KMS-11 (cell line): ENCODE results near the gene ITGA2.

ENCODE experiments used
- H2AFZ ChIP-seq: fragments of 200-600 bp; sonication (generic); 2 replicates; pipeline ENCODE4 v1.6.1; 2016; ENCODE audit warnings: antibody characterized with exemption, mixed run types, low read depth
- H3K27ac ChIP-seq: fragments of 200-600 bp; sonication (generic); 2 replicates; pipeline ENCODE4 v1.6.1; 2016; ENCODE audit warnings: mild to moderate bottlenecking, mixed run types
- H3K27me3 ChIP-seq: fragments of 200-600 bp; sonication (generic); 2 replicates; pipeline ENCODE4 v1.6.1; 2017; ENCODE audit warnings: mild to moderate bottlenecking, low read depth, mixed run types, moderate library complexity; ENCODE audit not compliant: insufficient read depth
- H3K36me3 ChIP-seq: fragments of 200-600 bp; sonication (generic); 2 replicates; pipeline ENCODE4 v1.6.1; 2017; ENCODE audit warnings: mild to moderate bottlenecking, mixed run types; ENCODE audit not compliant: insufficient read depth
- H3K4me1 ChIP-seq: fragments of 200-600 bp; sonication (generic); 2 replicates; pipeline ENCODE4 v1.6.1; 2016; ENCODE audit warnings: mild to moderate bottlenecking, low read depth, mixed run types; ENCODE audit not compliant: poor library complexity, severe bottlenecking
- H3K4me2 ChIP-seq: fragments of 200-600 bp; sonication (generic); 2 replicates; pipeline ENCODE4 v1.7.0; 2016; ENCODE audit warnings: mild to moderate bottlenecking, mixed run types
- H3K4me3 ChIP-seq: fragments of 200-600 bp; sonication (generic); IDR thresholded peaks from 2 replicates; pipeline ENCODE4 v1.6.1; 2017; ENCODE audit warnings: low read depth, low read length, mixed read lengths; ENCODE audit not compliant: insufficient read depth
- H3K79me2 ChIP-seq: fragments of 200-600 bp; sonication (generic); 2 replicates; pipeline ENCODE4 v1.6.1; 2016; ENCODE audit warnings: low read depth, mixed run types; ENCODE audit not compliant: insufficient read depth
- H3K9ac ChIP-seq: fragments of 200-600 bp; sonication (generic); 2 replicates; pipeline ENCODE4 v1.6.1; 2016; ENCODE audit warnings: mild to moderate bottlenecking, mixed run types
- H4K20me1 ChIP-seq: fragments of 200-600 bp; sonication (generic); 2 replicates; pipeline ENCODE4 v1.6.1; 2016; ENCODE audit warnings: mild to moderate bottlenecking, mixed run types; ENCODE audit not compliant: insufficient read depth
- TF ChIP-seq, protein P1 (sequence below): fragments of 200-600 bp; sonication (generic); conservative IDR thresholded peaks from 2 replicates; pipeline ENCODE4 v1.6.1; 2017; ENCODE audit warnings: low read depth, mild to moderate bottlenecking, antibody characterized with exemption, low read length, moderate library complexity, mixed read lengths

ITGA2 gene

DNA sequence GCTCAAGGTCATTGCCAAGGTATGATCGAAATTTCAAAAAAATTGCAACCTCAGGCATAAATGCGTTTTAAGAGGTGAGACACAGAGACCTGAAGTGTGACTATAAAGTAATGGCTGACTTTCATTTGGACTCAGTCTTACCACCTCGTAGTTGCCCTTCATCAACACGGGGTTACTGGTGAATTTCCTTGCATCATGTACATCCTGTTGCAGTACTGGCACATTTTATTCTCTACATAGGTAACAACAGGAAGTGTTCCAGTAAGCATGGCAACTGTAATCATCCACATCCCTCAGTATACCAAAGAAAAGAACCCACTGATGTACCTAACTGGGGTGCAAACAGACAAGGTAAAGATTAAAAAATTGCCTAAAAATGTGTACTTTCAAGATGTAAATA, 91.1 kb downstream of the ITGA2 start:
- Histone ChIP-seq H3K4me3 (no peak overlapping the region), H3K9ac (no peak overlapping the region), H3K4me1 (no peaks in the 10 kb centered on the region), H2AFZ (no peak overlapping the region), H4K20me1 (no peaks in the 10 kb centered on the region), H3K36me3 (no peaks in the 10 kb centered on the region), H3K27me3 (no peaks in the 10 kb centered on the region), H3K27ac (no peak overlapping the region), H3K4me2 (no peak overlapping the region), H3K79me2 (no peaks in the 10 kb centered on the region)
- TF ChIP-seq, protein P1, sequence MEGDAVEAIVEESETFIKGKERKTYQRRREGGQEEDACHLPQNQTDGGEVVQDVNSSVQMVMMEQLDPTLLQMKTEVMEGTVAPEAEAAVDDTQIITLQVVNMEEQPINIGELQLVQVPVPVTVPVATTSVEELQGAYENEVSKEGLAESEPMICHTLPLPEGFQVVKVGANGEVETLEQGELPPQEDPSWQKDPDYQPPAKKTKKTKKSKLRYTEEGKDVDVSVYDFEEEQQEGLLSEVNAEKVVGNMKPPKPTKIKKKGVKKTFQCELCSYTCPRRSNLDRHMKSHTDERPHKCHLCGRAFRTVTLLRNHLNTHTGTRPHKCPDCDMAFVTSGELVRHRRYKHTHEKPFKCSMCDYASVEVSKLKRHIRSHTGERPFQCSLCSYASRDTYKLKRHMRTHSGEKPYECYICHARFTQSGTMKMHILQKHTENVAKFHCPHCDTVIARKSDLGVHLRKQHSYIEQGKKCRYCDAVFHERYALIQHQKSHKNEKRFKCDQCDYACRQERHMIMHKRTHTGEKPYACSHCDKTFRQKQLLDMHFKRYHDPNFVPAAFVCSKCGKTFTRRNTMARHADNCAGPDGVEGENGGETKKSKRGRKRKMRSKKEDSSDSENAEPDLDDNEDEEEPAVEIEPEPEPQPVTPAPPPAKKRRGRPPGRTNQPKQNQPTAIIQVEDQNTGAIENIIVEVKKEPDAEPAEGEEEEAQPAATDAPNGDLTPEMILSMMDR, result no peak

DNA sequence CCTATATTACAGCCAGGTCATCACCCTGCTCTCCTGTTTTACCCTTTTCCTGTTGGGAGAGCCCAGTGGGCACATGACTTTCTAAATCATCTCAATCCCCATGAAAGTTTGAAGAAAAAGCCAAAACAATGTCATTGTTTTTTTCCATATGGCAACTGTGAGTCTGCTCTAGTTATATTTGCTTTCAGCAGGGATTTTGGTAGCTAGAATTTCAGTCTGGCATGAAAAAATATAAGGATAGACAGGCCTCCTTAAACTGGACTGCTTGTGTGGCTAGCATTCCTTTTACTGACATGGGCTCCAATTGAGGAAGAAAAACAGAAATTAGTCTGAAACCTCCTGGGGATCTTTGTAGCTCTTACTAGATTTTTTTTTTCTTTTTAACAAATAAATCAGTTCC, 94.8 kb downstream of the ITGA2 start:
- Histone ChIP-seq H3K36me3 (no peaks in the 10 kb centered on the region), H4K20me1 (no peaks in the 10 kb centered on the region), H3K79me2 (no peaks in the 10 kb centered on the region), H3K27ac (no peak overlapping the region), H3K4me1 (peaks cover 3% of the 10 kb centered on the region), H3K4me2 (no peak overlapping the region), H3K9ac (no peak overlapping the region), H3K27me3 (no peaks in the 10 kb centered on the region; the same call in 1 of the 2 replicates), H2AFZ (no peak overlapping the region), H3K4me3 (no peak overlapping the region)
- TF ChIP-seq, protein P1, result no peak

DNA sequence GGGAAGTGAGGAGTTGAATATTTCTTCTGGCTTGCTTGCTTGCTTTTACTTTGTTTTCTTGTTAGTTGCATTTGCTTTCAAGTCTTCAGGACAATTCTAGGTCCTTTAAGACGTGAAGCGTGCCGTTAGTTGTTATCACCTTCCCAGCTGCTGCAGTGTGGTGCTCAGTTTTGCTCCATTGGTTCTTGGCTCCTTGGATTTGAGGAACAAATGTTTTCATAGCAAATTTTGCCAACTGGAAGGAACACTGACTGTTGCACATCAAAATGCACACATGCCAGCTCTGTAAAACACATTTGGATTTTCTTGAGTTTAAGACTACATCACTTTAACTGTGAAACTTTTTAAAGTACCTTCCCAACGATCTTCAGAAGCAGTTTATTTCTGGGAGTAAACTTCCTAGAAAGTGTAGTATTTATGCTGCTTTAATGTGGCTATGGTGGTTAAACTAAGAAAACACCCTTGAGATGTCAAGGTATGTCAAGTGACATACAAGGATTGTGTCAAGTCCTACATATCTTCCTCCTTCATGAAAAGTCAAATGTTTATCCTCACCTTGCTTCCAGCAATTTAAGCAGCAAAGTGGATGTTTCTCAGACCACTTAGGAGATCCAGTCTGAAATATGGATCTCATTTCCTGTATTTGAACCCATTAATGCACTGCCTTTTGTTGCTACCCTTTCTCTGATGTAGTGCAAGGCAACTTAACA, 95.5 kb downstream of the ITGA2 start:
- Histone ChIP-seq H4K20me1 (no peaks in the 10 kb centered on the region), H3K4me1 (peaks cover 11% of the 10 kb centered on the region), H3K27me3 (no peaks in the 10 kb centered on the region; the same call in 1 of the 2 replicates), H3K4me3 (no peak overlapping the region), H3K79me2 (no peaks in the 10 kb centered on the region), H3K9ac (no peak overlapping the region), H3K36me3 (no peaks in the 10 kb centered on the region), H3K4me2 (no peak overlapping the region), H2AFZ (no peak overlapping the region), H3K27ac (no peak overlapping the region)
- TF ChIP-seq, protein P1, result no peak

DNA sequence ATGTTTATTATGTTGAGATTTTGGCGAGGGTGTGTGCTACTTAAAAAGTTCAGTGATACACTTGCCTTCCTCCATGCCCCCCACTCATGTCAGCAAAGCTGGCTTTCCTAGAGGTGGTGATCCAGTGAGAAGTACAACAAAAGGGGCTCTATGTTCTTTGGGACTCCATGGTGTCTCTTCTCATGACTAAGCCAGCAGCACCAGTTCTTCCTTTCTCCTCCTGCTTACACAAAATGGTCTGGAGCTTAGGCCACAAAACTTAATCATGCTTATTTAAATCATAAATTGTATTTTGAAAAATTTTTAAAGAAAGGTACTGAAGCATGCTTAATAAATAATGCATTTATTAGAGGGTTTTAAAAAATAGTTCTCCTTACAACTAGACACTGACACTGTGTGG, 98.0 kb downstream of the ITGA2 start:
- TF ChIP-seq, protein P1, result no peak
- Histone ChIP-seq H3K27me3 (no peaks in the 10 kb centered on the region; the same call in 1 of the 2 replicates), H3K36me3 (no peaks in the 10 kb centered on the region), H3K4me2 (no peak overlapping the region), H3K79me2 (no peaks in the 10 kb centered on the region), H3K27ac (no peak overlapping the region), H4K20me1 (no peaks in the 10 kb centered on the region), H3K4me1 (peaks cover 19% of the 10 kb centered on the region), H3K4me3 (no peak overlapping the region), H3K9ac (no peak overlapping the region), H2AFZ (no peak overlapping the region)
